Ishikawa (cell line): Measurements from ENCODE around the gene TMEM178B.

Experiments
- EGR1 ChIP-seq: IDR thresholded peaks from 2 replicates; pipeline ENCODE4 v1.6.1; 2012
- MAX ChIP-seq: IDR thresholded peaks from 2 replicates; pipeline ENCODE4 v1.6.1; 2012
- RAD21 ChIP-seq: IDR thresholded peaks from 2 replicates; pipeline ENCODE4 v1.6.1; 2012; ENCODE audit warnings: low read depth
- TCF12 ChIP-seq: IDR thresholded peaks from 2 replicates; pipeline ENCODE4 v1.6.1; 2012; ENCODE audit warnings: low read depth

GRCh38 chr7:141113131-141113530, 39.3 kb downstream of the TMEM178B start:
- TF ChIP-seq EGR1 (no peak), RAD21 (no peak), MAX (no peak), TCF12 (no peak)
